GM08714 (cell line): ENCODE measurements around the gene SLC39A12.

Experiments used
- H3K4me3 ChIP-seq: fragments of 200-500 bp; sonication (Bioruptor generic); 2 replicates; pipeline ENCODE4 v1.5.1; 2014; ENCODE audit warnings: mild to moderate bottlenecking, low read length, inconsistent platforms
- ZNF274 ChIP-seq: IDR thresholded peaks from 2 replicates; pipeline ENCODE4 v1.6.1; 2012; ENCODE audit warnings: mild to moderate bottlenecking, low read depth, low read length

Gene SLC39A12

GRCh38 chr10:17992266-17992665 lies 40.5 kb downstream of the SLC39A12 start:
- TF ChIP-seq ZNF274 = no peak
- no peak overlapping the region for H3K4me3 ChIP-seq

GRCh38 chr10:17993361-17993760 lies 41.6 kb downstream of the SLC39A12 start:
- no peak for TF ChIP-seq ZNF274
- H3K4me3 ChIP-seq = no peak overlapping the region

- no peak for TF ChIP-seq ZNF274
- H3K4me3 ChIP-seq = no peak overlapping the region
Observed at GRCh38 chr10:18000601-18001000, 48.9 kb downstream of the SLC39A12 start.

GRCh38 chr10:18005445-18005780 lies 53.7 kb downstream of the SLC39A12 start:
- H3K4me3 ChIP-seq = no peak overlapping the region
- no peak for TF ChIP-seq ZNF274

GRCh38 chr10:18005781-18006456 lies 54.2 kb downstream of the SLC39A12 start:
- H3K4me3 ChIP-seq = no peak overlapping the region
- no peak for TF ChIP-seq ZNF274

GRCh38 chr10:18008986-18009385 lies 57.3 kb downstream of the SLC39A12 start:
- no peak overlapping the region for H3K4me3 ChIP-seq
- TF ChIP-seq ZNF274 = no peak

- H3K4me3 ChIP-seq = no peak overlapping the region
- TF ChIP-seq ZNF274 = no peak
Observed at GRCh38 chr10:18010050-18010449, 58.3 kb downstream of the SLC39A12 start.

GRCh38 chr10:18020523-18020922 lies 68.8 kb downstream of the SLC39A12 start:
- no peak overlapping the region for H3K4me3 ChIP-seq
- TF ChIP-seq ZNF274 = no peak

GRCh38 chr10:18021725-18022480 lies 70.2 kb downstream of the SLC39A12 start:
- no peak overlapping the region for H3K4me3 ChIP-seq
- no peak for TF ChIP-seq ZNF274

GRCh38 chr10:18043148-18044006 lies 91.7 kb downstream of the SLC39A12 start:
- TF ChIP-seq ZNF274 = no peak
- H3K4me3 ChIP-seq = no peak overlapping the region

GRCh38 chr10:18044976-18045720 lies 93.4 kb downstream of the SLC39A12 start:
- H3K4me3 ChIP-seq = no peak overlapping the region
- TF ChIP-seq ZNF274 = no peak

GRCh38 chr10:18056583-18056982 lies 104.9 kb downstream of the SLC39A12 start:
- no peak for TF ChIP-seq ZNF274
- H3K4me3 ChIP-seq = no peak overlapping the region

- no peak for TF ChIP-seq ZNF274
Observed at GRCh38 chr10:18059826-18060559, 108.3 kb downstream of the SLC39A12 start.

More at GRCh38 chr10:18059826-18060559, 108.3 kb downstream of the SLC39A12 start:
- H3K4me3 ChIP-seq = no peak overlapping the region
